B cell (primary cell): ENCODE data around the gene UCP1.

Source experiments
- CTCF ChIP-seq: fragments of 200-600 bp; IDR thresholded peaks from one replicate; pipeline ENCODE4 v1.8.0; 2022; ENCODE audit warnings: antibody characterized with exemption, mild to moderate bottlenecking
- EZH2 ChIP-seq: IDR thresholded peaks from 2 replicates; pipeline ENCODE4 v1.6.1; 2012; ENCODE audit warnings: borderline replicate concordance, low read depth, mild to moderate bottlenecking, moderate library complexity, low read length; ENCODE audit not compliant: insufficient read depth, poor library complexity, severe bottlenecking

- TF ChIP-seq CTCF (no peak), EZH2 (no peak)
These were observed 10.8 kb downstream of the UCP1 start for GRCh38 chr4:140557831-140558435.
